CD4-positive, alpha-beta T cell treated with Interleukin-2 at 100 ng/mL for 4 hours (primary cell): Measurements from ENCODE around the gene SERINC4.

Experiments used
- DNase-seq: peaks from one replicate; pipeline ENCODE4 v3.0.0-alpha.2; 2020; ENCODE audit warnings: low spot score

SERINC4 gene

GRCh38 chr15:43796566-43796965 lies 3.5 kb downstream of the SERINC4 start:
- no peak for DNase-seq

GRCh38 chr15:43795997-43796396 lies 4.0 kb downstream of the SERINC4 start:
- DNase-seq: no peak

- DNase-seq: no peak
These were observed 4.8 kb downstream of the SERINC4 start for GRCh38 chr15:43795197-43795596.

DNA sequence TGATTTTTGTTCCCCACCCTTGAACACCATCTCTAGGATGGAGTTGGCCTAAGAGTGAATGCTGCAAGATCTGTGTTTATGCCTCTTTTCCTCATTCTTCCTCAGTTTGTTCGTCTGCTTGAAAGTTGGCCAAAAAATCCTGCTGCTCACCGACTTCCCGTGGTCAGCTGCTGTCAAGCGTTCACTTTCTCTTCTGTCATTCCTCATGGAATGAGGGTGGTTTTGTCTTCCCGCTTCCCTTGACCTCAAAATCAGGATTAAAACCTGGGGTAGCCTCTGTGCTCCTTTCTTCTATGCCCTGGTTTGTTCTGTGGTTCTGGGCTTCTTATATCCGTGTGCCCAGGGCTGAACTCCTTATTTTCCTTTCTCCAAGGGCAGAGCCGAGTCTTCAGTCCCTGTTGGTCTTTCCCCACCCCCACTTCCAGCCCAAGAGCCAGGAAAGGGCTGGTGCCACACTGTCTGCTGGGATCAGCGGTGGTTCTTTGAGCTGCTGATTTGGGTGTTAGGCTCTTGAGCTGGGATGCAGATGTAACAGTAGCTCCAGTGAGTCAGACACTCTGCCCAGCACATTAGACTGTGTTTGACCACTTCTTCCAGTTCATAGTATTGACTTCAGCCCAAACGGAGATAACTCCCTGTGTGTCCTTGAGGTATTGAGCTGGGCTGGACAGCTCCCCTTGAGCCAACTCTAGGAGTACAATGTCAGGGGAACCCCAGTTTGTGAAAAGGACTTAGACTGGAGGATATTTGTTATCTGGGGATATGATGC lies 5.6 kb downstream of the SERINC4 start:
- no peak for DNase-seq

- DNase-seq: no peak
These were observed 6.4 kb downstream of the SERINC4 start for GRCh38 chr15:43793647-43794046.

GRCh38 chr15:43792761-43793476 lies 7.1 kb downstream of the SERINC4 start:
- peak; percentile 41 for DNase-seq

GRCh38 chr15:43791993-43792760 lies 7.8 kb downstream of the SERINC4 start, which contains the start of gene SERF2:
SERF2 (plus strand) TSS chr15:43792320; CDS start chr15:43792377, 57 bp downstream.
- peak; percentile 100 for DNase-seq

GRCh38 chr15:43789409-43789808 lies 10.6 kb downstream of the SERINC4 start:
- DNase-seq: no peak

- no peak for DNase-seq
These were observed 21.0 kb downstream of the SERINC4 start for GRCh38 chr15:43779016-43779415.

DNA sequence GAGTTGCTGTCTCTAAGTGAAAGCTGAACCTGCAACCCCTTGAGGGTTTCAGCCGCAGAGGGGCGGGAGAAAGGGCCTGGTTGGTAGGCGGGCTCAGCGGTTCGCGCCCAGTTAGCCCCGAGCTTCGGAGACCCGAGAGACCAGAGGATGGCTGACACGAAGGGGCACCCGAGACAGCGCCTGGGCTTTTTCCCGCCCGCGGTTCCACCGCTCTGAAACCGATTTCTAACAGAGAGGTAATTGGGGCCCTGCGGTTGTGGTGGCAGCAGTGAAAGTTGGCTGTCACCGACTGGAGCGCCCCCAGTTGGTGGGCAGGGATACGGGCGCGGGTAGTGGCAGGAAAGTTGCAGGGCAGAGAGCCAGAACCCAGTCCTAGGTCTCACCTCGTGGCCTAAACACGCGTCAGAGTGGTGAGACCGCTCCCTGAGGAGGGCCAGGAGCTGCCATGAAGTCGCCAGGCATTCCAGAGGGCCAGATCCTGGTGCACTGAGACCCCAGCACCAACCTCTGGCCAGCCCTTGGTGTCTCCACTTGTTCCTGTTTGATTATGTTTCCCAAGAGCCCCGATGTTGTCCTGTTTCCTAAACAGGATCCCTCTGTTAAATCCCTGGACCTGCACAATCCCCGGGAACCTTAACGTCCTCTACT lies 22.6 kb downstream of the SERINC4 start:
- DNase-seq: peak; percentile 79

DNA sequence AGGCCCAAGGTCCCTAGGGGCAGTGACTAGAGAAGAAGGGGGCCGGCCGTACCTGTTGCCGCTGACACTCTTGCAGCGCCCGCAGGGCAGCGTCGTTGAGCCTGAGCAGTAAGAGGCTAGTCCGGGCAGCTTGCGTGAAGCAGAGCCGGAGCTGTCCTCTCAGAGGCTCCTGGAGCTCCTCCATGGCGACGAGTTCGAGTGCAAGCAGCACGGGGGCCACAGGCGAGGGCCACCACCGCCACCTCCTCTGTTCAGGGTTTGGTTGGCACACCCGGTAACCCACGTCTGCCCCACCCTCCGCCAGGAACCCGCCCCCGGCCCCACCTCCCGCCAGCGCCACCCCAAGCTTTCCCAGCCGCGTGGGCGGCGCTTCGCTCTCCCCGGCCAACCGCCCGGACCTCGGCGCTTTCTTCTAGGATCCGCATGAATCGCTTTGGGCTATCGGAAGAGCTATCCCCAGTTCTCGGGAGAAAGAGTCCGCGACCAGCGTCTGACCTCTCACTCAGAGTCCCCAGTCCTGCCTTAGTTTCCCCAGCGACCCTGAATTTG lies 23.2 kb downstream of the SERINC4 start, which contains the start of gene ELL3:
Gene ELL3 (minus strand): TSS at position 249 of the 549 bp plus-strand sequence. CDS start 65 bp downstream, at position 184.
- peak; percentile 72 for DNase-seq

DNA sequence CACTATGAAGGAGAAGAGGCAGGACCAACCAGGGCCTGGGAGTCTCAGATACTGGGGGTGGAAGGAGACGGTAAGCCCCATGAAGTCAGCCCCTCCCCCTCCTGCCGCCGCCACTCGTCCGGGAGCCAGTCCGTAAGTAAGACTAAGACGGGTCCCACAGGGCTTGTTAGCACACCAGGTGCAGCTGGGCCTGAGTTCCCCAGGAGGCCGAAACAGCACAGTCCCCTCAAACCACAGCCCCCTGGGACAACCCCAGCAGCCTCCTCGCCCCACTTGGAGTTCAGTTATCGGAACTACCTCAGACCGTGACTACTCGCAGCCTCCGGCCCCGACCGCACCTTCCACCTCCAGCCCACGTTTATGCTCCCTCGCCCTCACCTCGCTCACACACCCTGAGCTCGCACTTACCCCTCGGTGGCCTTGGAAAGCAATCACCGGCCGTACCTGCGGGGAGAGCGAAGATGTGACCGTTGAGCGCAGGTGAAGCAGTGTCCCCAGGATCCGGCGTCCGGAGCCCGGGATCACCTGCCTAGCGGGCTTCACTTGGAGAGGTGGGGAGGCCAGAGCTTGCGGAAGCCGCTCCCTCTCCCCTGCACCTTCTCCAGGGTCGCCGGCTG lies 23.8 kb downstream of the SERINC4 start:
- no peak for DNase-seq

DNA sequence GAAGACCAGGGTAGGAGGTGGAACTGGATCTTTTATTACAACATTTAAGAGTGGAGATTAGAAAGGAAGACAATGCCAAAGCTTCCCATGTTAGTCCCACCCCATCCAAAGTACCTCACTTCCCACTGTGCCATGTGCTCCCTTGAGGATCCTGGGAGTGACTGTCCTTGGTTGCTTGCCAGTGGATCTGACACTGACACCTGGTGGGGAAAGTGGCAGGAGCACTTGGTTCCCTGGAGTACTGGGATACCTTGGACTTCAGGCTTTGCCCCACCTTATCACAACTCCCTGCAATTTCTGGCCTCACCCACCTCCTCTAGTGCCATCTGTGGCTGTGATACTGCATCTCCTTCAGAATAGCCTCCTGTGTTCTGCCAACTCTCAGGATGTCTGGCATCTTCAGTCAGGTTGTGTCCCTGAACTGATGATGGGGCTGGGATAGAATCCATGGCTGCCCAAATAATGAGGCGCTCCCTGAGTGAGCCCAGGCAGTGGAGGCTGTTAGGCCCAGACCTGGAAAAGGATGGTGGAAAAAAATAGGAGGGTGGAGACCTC lies 24.5 kb downstream of the SERINC4 start:
- no peak for DNase-seq

DNA sequence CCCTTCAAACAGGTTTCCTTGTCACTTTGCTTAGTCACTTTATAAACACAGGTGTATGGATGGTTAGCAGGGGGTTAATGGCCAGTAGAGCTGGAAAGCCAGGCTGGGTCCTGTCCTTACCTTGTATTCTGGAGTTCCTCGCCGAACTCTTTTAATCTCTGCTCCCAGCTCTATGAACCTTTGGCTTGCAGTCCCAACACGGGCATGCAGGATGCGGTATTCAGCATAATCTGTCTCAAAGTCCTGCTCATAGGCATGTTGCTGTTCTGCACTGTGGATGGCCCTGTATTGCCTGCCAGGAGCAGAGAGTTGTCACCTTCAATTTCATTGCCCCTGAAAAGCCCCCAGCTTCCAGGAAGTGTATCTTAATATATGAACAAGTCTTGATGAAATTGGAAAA lies 26.0 kb downstream of the SERINC4 start:
- DNase-seq: no peak

DNA sequence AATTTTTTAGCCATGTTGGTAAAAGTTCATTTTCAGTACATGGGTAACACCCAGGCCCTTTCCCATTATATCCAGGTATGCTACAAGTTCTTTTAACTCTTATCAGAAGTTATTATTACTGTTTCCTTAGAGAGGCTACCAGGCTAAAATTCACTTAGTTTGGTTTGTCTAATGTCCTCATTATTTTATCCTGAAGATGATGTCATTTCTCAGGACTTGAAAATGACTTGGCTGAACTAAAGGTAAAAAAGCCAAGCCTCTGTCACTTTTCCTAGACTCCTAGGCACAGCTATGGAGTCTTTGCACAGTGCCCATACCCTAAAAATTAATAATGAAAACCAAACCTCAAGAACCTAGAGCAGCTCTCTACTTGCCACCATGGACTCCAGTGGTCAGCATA lies 27.4 kb downstream of the SERINC4 start:
- DNase-seq: no peak

GRCh38 chr15:43771816-43772215 lies 28.2 kb downstream of the SERINC4 start:
- no peak for DNase-seq

- DNase-seq: peak; percentile 69
These were observed 30.3 kb downstream of the SERINC4 start for GRCh38 chr15:43769584-43770228.

DNA sequence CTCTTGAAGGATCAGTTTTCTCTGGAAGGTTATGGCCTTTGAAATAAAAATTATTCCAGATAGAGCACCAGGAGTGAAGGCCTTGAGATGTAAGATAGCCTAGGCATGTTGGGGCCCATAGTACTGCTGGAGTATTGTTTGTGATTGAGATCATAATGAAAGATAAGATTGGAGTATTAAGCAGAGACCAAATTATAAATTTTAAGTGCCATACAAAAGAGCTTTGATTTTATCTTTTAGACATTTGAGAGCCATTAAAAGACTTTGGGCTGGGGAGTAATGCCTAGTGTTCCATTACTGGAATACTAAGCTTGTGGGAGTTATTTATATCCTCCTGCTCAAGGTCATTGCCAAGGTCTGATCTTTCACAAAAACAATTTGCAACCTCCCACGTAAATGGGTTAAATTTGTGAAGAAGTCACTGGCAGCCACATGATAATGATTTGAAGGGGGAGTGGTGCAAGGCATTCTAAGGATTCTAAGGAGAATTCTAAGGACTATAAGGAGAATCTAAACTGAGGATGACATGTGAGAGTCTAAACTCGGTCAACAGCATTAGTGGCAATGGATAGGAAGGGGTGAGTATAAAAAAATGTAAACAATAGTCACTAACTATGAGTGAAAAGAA lies 36.1 kb downstream of the SERINC4 start:
- no peak for DNase-seq

GRCh38 chr15:43762824-43763223 lies 37.2 kb downstream of the SERINC4 start:
- no peak for DNase-seq

GRCh38 chr15:43751885-43752284 lies 48.1 kb downstream of the SERINC4 start:
- no peak for DNase-seq
